ENCODE measurements around the gene C1orf21. TPM values are rescaled to one million over a fixed set of nuclear protein-coding genes. Genes with fewer than 3 reads are reported as not detected.

Gene C1orf21
- total RNA-seq, 2 donors from 2014 or later = 10.4 to 15.2 TPM

GRCh38 chr1:184513421-184513820 lies 126.6 kb downstream of the C1orf21 start:
- TF ChIP-seq, protein P1, sequence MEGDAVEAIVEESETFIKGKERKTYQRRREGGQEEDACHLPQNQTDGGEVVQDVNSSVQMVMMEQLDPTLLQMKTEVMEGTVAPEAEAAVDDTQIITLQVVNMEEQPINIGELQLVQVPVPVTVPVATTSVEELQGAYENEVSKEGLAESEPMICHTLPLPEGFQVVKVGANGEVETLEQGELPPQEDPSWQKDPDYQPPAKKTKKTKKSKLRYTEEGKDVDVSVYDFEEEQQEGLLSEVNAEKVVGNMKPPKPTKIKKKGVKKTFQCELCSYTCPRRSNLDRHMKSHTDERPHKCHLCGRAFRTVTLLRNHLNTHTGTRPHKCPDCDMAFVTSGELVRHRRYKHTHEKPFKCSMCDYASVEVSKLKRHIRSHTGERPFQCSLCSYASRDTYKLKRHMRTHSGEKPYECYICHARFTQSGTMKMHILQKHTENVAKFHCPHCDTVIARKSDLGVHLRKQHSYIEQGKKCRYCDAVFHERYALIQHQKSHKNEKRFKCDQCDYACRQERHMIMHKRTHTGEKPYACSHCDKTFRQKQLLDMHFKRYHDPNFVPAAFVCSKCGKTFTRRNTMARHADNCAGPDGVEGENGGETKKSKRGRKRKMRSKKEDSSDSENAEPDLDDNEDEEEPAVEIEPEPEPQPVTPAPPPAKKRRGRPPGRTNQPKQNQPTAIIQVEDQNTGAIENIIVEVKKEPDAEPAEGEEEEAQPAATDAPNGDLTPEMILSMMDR (IDR thresholded peaks at IDR 0.05) = no peak
- ATAC-seq (ENCODE audit: insufficient number of reproducible peaks, low FRiP score, low read depth) = no peak
- peak overlapping the region in 1 of 2 donors; percentile 55 for H3K27ac ChIP-seq

DNA sequence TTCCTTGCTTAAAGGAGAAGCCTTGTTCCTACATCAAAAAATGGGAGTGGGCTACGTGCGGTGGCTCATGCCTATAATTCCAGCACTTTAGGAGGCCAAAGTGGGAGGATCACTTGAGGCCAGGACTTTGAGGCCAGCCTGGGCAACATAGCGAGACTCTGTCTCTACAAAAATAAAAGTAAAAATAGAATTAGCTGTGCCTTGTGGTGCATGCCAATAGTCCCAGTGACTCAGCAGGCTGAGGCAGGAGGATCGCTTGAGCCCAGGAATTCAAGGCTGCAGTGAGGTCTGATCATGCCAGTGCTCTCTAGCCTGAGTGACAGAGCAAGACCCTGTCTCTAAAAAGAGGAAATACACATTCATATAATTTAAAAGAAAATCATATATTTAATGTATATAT lies 127.1 kb downstream of the C1orf21 start:
- Histone ChIP-seq H3K9me3 (no peaks in the 10 kb centered on the region), H3K36me3 (no peaks in the 10 kb centered on the region), H3K27me3 (replicated peaks; ENCODE audit: insufficient read depth) (no peaks in the 10 kb centered on the region), H3K4me1 (ENCODE audit: control insufficient read depth in 1 of 2, low read depth in 2 of 2) (peaks cover 3 to 20% of the 10 kb centered on the region in 2 donors), H3K4me3 (no peak overlapping the region), H3K27ac (peak overlapping the region in 1 of 2 donors; percentile 55)
- no peak for DNase-seq (ENCODE audit: low spot score)
- TF ChIP-seq, protein P1 (IDR thresholded peaks at IDR 0.05) = no peak
- no peak for ATAC-seq (ENCODE audit: insufficient number of reproducible peaks, low FRiP score, low read depth)

More at GRCh38 chr1:184513421-184513820, 126.6 kb downstream of the C1orf21 start:
- Histone ChIP-seq H3K4me1 (ENCODE audit: control insufficient read depth in 1 of 2, low read depth in 2 of 2) (peaks cover 3 to 25% of the 10 kb centered on the region in 2 donors), H3K27me3 (replicated peaks; ENCODE audit: insufficient read depth) (no peaks in the 10 kb centered on the region), H3K9me3 (no peaks in the 10 kb centered on the region), H3K4me3 (no peak overlapping the region), H3K36me3 (no peaks in the 10 kb centered on the region)
- DNase-seq (ENCODE audit: low spot score) = no peak

DNA sequence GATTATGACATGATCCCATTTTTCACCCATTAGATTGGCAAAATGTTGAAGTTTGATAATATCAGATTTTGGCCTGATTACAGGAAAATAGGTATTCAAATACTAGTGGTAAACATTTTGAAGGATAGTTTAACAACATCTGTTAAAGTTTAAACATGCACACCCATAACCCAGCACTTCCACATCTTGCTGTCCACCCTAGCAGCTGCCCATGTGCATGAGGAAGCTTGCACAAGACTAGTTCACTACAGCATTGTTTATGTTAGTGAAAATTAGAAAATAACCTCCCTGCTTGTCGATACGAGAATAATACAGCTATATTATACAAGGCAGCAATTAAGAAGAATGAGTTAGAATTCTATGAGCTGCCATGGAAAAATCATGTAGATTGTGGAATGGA lies 127.6 kb downstream of the C1orf21 start:
- no peak for ATAC-seq (ENCODE audit: insufficient number of reproducible peaks, low FRiP score, low read depth)
- TF ChIP-seq, protein P1 (IDR thresholded peaks at IDR 0.05) = no peak

DNA sequence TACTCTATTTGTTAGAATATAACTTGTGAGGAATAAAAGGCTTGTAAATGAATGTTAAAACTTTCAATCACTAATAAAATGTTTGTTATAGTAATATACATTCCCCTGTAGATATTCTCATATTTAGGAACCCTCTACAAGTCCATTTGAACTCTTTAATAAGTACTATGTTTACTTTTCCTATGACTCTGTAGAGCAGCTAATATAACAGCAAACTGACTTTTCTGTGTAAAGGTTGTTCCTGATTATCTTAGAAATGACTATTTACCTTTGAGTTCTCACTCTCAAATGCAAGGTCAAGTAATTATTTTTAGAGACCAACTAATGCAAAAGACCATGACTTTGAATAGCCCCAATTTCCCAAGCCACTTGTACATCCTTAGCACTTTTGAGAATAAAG lies 130.3 kb downstream of the C1orf21 start:
- TF ChIP-seq, protein P1 (IDR thresholded peaks at IDR 0.05) = no peak
- Histone ChIP-seq H3K36me3 (no peaks in the 10 kb centered on the region), H3K4me3 (no peak overlapping the region), H3K27me3 (replicated peaks; ENCODE audit: insufficient read depth) (no peaks in the 10 kb centered on the region), H3K9me3 (no peaks in the 10 kb centered on the region), H3K4me1 (ENCODE audit: control insufficient read depth in 1 of 2, low read depth in 2 of 2) (peaks cover 3 to 15% of the 10 kb centered on the region in 2 donors), H3K27ac (peak overlapping the region in 1 of 2 donors; percentile 13)
- no peak for DNase-seq (ENCODE audit: low spot score)
- ATAC-seq (ENCODE audit: insufficient number of reproducible peaks, low FRiP score, low read depth) = no peak

More for the DNA sequence above, 127.6 kb downstream of the C1orf21 start:
- Histone ChIP-seq H3K9me3 (no peaks in the 10 kb centered on the region), H3K27ac (no peak overlapping the region), H3K4me3 (no peak overlapping the region), H3K36me3 (no peaks in the 10 kb centered on the region), H3K27me3 (replicated peaks; ENCODE audit: insufficient read depth) (no peaks in the 10 kb centered on the region), H3K4me1 (ENCODE audit: control insufficient read depth in 1 of 2, low read depth in 2 of 2) (peaks cover 3 to 15% of the 10 kb centered on the region in 2 donors)
- no peak for DNase-seq (ENCODE audit: low spot score)

GRCh38 chr1:184518736-184519357 lies 132.0 kb downstream of the C1orf21 start:
- no peak overlapping the region for H3K27ac ChIP-seq

More at GRCh38 chr1:184518736-184519357, 132.0 kb downstream of the C1orf21 start:
- ATAC-seq (ENCODE audit: insufficient number of reproducible peaks, low FRiP score, low read depth) = no peak
- H3K4me1 ChIP-seq (ENCODE audit: control insufficient read depth in 1 of 2, low read depth in 2 of 2) = peaks cover under 1 to 11% of the 10 kb centered on the region in 2 donors
- H3K4me3 ChIP-seq = no peak overlapping the region
- TF ChIP-seq, protein P1 (IDR thresholded peaks at IDR 0.05) = no peak
- no peaks in the 10 kb centered on the region for H3K9me3 ChIP-seq
- no peaks in the 10 kb centered on the region for H3K27me3 ChIP-seq (replicated peaks; ENCODE audit: insufficient read depth)
- DNase-seq (ENCODE audit: low spot score) = no peak
- no peaks in the 10 kb centered on the region for H3K36me3 ChIP-seq
